GM21576 (cell line): Measurements from ENCODE around the gene ISL2.

ENCODE experiments used
- ATAC-seq: cut with Tn5 transposase; IDR thresholded peaks from one replicate; pipeline ENCODE4 v1.9.1; 2021; ENCODE audit warnings: mild to moderate bottlenecking, moderate library complexity; ENCODE audit not compliant: unreplicated experiment

Gene ISL2

DNA sequence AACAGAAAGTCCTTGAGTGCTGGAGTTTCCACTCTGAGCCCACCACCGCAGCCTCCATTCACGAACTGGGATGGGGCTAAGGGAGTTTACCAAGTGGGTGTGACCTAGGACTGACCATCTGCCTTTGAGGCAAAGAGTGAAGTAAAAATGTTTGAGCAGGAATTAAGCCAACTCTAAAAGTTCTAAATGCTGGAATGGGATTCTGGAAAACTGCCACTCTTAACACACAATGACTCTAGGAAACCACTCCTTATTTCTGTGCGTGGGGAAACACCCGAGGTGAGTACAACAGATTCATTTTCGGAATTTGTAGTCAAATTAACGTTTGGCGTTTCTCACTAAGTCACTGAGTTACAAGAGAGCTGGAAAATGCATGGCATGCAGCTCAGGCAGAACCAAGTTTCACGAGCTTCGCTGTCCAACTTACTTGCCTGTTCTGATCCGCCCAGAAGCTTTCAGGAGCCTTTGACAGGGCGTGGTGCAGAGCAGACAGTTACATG lies 31.6 kb downstream of the ISL2 start:
- ATAC-seq = no peak

GRCh38 chr15:76376029-76376428 lies 39.5 kb downstream of the ISL2 start:
- ATAC-seq = no peak

- no peak for ATAC-seq
These were observed 40.2 kb downstream of the ISL2 start for GRCh38 chr15:76376816-76377215.

- no peak for ATAC-seq
These were observed 40.6 kb downstream of the ISL2 start for GRCh38 chr15:76377217-76377616.

GRCh38 chr15:76377751-76378150 lies 41.2 kb downstream of the ISL2 start:
- ATAC-seq = no peak

DNA sequence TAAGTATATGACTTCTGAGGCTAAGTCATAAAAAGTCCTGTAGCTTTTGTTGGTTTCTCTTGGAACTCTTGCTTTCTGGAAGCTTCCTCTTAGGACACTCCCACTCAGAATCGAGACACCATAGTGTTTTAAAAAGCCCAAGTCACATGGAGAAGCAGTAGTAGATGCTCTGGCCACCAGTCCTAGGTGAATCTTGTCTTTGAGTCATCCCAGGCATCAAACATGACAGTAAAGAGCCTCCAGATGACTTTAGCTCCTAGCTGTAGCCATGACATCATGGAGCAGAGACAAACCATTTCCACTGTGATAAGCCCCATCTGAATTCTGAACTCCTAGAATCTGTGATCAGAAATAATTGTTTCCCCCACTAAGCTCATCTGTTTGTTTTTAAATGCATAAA lies 42.1 kb downstream of the ISL2 start:
- no peak for ATAC-seq

DNA sequence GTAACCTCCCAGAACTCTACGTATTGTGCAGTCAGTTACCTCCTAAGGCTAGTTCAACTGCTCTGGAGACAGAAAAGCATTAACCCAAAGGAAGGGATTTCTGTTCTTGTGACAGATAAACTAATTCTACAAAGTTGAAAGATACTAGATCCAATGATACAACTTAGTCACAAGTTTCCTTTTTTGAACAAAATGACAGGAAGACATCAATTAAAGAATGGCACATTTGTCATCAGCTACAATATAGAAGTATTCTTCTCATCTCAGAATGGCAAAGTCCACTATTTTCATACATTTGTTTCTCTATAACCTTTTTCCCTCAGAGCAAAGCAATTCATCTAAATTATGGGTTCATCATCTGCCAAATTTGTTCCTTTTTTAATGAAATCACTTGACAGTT lies 43.7 kb downstream of the ISL2 start:
- no peak for ATAC-seq

DNA sequence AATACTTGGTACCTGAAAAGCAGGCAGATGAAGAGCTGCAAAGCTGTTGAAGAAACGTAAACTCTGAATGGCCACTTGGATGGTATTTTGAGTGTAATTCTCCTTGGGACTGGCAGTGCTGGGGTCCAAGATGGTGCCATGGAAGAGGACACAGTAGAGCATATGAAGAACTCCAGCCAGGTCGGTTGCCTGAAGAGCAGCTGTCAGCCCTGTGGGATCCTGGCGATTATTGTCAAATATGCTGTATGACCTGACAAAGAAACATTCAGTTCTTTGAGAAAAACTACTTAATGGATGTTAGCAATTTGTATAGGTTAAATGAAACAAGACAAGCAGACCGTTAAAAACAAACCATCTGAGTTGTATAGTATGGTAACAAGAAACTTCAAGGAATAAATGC lies 44.8 kb downstream of the ISL2 start:
- no peak for ATAC-seq

DNA sequence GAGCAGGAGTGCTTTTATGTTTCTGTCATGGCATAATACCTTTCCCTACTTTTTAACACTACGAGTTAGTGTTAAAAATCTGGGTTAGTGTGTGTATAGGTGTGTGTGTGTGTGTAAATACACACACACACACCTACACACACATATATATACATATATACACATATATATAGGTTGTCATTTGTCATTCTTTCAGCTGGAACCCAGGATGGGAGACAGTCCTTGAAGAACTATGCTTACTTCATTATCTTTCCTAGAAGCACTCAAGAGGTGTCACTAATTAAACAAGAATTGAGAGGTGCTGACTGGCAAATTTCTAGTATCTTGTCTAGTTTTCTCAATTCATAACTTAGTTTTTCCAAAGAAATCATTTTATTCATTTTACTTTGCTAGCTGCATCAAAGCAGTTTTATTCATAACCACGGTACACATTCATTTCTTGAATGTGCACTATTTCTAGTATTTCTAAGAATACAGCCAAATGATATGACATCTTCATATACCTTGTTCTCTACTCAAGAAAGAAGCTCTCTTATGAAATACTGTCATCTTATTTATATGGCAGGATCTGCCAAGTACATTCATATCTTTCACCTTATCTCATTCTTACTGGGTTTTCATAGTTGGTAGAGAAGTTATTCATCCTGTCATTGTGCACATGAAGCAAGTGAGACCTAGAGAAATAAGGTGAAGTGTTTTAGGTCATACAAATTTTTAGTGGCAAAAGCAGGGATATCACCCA lies 46.6 kb downstream of the ISL2 start:
- no peak for ATAC-seq

DNA sequence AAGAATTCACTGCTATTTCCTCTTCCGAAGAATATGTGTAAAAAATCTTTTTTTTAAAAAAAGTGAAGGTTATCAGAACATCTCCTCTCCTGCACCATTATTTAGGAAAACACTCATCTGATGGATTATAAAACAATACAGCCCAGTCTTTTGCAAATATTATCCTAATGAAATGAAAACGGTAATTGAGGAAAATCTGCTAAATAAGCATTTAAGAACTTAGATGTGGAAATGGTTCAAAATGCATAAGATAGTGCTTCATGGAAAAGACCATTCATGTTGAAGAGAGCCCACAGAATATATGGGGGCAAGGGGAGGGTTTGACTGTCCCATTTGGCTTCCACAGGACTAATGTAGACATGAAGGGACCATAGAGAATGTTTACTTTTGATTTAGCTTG lies 47.8 kb downstream of the ISL2 start:
- ATAC-seq = no peak

GRCh38 chr15:76386178-76386577 lies 49.6 kb downstream of the ISL2 start:
- no peak for ATAC-seq

GRCh38 chr15:76386926-76387325 lies 50.4 kb downstream of the ISL2 start:
- no peak for ATAC-seq

GRCh38 chr15:76390571-76390970 lies 54.0 kb downstream of the ISL2 start:
- no peak for ATAC-seq

- ATAC-seq = no peak
These were observed 54.7 kb downstream of the ISL2 start for GRCh38 chr15:76391309-76391708.

DNA sequence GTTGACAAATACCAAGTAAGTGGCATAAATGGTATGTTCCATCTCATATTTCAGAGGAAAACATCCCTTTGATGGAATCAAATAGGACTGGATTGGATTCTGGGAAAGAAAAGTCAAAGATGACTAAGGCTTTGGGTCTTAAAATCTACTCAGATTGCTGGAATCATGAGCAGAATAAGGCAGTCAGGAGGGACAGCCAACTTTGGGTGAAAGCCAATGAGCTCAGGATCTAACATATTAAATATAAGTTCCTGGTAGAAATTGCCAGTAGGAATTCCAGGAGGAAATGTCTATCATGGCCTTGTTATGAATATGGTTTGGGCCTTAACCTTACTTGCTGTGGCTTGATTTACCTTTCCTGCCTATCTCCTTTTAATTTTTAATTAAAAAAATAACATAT lies 55.3 kb downstream of the ISL2 start:
- no peak for ATAC-seq
